ENCODE measurements around the gene DHPS.

DNA sequence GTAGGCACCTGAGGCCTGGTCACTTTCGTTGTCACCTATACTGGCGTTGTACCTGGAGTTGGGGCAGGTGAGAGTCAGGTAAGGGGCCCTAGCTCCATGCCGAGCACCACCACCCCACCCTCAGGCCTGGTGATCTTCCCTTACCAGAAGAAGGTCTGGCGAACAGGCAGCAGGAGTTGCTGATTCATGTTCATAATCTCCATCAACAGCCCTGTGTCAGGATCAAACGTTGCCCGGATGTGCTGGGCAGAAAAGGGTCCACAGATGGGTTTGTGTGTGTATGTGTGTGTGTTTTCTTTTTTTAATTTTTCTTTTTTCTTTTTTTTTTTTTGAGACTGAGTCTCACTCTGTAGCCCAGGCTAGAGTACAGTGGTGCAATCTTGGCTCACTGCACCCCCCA, 29.5 kb downstream of the DHPS start:
- no peak for TF ChIP-seq CTCF (IDR thresholded peaks at IDR 0.05)
- TF ChIP-seq POLR2A (IDR thresholded peaks at IDR 0.05) = no peak
- no peak for TF ChIP-seq POLR2AphosphoS5 (IDR thresholded peaks at IDR 0.05)

Data from breast epithelium (tissue), 3 donors.